Glomerular endothelial cell (primary cell): ENCODE measurements around the gene JARID2. TPM values are rescaled to one million over a fixed set of nuclear protein-coding genes. Genes with fewer than 3 reads are reported as not detected.
"Not testable (repeated sequence)": the region's sequence is repeated elsewhere in the genome, so short reads cannot be mapped to it uniquely, and the experiment has no call there.

Source experiments
- DNase-seq: peaks from one replicate; pipeline ENCODE4 v3.0.0-alpha.2; 2011; ENCODE audit warnings: low read depth, low spot score; ENCODE audit errors: extremely low read depth
- total RNA-seq: library from RNA; depleted of rRNA; stranded (reverse); fragments of >200 nt; gene quantifications from 2 replicates; pipeline ENCODE4 v1.2.3, GENCODE V29; 2015

The JARID2 gene
- total RNA-seq, 1 donor from 2014 or later = 16.7 TPM

DNA sequence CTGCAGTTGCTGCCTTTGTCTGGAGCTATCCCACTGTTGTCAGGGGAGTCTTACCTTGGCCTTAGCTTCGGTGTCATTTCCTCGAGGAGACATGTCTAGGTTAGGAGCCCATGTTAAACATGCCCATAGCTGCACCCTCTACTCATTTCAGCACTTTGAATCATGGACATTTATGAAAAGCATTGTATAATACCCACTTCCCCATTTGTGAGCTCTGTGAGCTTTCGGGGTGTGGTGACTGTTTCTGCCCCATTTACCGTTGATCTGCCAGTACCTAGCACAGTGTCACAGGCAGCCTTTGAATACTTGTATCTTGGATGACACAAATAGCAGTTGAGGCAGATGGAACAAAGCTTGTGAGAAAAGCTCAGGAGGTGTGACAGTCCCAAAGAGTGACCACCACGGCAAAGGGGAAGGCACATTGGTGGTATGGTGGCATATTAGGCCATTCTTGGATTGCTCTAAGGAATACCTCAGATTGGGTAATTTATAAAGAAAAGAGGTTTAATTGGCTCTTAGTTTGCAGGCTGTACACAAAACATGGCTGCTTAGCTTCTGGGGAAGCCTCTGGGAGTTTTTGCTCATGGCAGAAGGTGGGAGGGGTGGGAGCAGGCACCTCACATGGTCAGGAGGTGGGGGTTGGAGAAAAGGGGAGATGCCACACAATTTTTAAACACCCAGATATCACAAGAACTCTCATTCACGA is 42.0 kb downstream of the JARID2 start:
- DNase-seq = no peak

DNA sequence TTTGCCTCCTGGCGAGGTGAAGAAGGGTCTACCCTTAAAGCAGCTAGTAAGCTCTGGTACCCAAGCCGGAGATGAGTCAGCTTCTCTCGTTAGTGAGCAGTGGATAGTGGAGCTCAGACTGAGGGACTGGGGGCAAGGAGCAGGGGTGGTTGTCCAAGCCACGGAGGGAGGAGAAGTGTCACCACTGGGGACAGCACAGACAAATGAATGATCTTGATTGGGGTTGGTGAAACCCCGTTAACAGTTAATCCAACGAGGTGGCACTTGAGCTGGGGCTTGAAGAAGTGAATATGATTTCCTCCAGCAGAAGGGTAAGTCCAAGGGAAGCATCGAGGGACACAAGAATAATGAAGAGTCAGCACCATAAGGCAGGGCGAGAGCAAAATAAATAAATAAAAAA is 43.0 kb downstream of the JARID2 start:
- no peak for DNase-seq

DNA sequence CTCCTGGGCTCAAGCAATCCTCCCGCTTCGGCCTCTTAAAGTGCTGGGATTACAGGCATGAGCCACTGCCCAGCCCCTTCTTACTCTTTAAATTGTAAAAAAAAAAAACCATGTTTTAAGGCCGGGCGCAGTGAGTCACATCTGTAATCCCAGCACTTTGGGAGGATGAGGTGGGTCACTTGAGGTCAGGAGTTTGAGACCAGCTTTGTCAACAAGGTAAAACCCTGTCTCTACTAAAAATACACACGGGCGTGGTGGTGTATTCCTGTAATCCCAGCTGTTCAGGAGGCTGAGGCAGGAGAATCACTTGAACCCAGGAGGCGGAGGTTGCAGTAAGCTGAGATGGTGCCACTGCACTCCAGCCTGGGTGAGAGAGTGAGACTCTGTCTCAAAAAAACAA is 43.6 kb downstream of the JARID2 start:
- not testable (repeated sequence) for DNase-seq

DNA sequence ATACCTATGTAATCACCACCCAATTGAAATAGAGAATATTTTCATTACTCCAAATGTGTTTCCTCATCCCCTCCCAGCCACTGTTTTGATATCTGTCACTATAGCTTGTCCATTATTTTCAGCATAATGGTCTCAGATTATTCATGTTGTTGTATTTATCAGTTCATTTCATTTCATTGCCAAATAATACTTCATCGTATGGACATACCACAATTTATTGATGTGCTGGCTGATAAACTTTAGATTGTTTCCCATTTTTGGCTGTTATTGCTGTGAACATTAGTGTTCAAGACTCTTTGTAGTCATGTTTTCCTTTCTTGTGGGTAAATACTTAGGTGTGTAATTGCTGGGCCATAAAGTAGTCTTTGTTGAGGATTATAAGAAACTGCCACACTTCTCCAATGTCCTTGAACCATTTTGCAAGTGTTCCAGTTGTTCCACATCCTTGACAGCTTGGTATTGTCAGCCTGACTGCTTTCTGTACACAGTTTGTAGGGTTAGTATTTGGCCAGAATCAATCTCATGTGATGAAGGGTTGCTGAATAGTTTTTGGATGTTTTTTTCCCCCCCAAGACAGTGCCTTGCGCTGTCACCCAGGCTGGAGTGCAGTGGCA is 44.3 kb downstream of the JARID2 start:
- no peak for DNase-seq

DNA sequence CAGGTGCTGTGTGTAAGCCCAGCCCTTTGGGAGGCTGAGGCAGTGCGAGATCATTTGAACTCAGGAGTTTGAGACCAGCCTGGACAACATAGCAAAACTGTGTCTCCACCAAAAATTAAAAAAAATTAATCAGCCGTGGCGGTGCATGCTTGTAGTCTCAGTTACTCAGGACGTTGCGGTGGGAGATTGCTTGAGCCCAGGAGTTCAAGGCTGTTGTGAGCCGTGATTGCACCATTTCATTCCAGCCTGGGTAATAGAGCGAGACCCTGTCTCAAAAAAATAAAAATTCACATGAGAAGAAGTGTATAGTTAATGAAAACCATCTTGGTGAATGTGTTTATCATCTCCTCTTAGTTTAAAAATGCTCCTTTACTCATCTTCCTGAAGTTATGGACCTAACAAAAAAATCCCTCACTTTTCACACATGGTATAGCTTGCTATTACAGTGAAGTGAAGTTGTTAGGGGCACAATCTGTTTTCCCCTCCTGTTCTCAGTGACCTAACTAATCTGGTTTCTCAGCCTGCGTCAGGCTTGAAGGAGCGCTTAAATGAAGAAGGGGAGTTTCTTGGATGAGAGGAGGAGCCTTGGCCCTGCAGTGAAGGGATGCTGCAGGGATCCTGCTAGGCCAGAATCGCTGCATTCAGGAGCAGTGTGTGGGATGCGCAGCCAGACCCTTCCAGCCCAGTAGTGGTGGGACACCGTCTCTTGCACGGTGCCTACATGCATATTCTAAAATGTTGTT is 45.3 kb downstream of the JARID2 start:
- no peak for DNase-seq

DNA sequence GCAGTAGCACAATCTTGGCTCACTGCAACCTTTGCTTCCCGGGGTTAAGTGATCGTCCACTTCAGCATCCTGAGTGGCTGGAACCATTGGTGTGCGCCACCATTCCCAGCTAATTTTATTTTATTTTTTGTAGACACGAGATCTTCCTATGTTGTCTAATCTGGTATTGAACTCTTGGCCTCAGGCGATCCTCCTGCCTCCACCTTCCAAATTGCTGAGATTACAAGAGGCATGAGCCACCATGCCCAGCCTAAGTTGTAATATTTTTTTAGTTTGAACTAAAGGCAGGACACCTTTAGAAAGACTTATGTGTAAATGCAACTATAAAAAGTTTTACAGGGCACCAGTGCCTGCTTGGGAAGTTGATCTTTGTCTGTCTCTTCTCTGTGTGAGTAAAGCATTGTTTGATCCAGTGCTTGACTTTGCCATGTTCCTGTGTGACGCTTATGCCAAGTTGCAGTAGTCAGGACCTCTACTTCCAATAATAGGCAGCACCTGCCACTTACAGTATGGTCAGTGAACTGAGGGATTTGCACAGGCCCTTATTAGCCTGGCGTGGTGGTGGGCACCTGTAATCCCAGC is 46.9 kb downstream of the JARID2 start:
- DNase-seq = no peak

DNA sequence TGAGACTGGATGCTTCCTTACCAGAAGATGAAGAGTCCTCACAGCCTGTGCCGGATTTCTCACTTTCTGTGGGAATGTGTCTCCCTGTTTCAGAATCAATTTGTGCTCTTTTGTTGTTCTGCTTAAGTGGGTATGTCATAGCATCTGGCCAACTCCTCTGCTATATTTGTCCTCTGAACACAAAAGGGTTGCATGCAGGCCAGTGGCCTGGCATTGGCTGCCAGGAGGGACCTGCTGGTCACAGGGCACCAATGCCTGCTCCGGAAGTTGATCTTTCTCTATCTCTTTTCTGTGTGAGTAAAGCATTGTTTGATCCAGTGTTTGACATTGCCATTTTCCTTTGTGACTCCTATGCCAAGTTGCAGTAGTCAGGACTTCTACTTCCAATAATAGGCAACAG is 47.8 kb downstream of the JARID2 start:
- DNase-seq = no peak

DNA sequence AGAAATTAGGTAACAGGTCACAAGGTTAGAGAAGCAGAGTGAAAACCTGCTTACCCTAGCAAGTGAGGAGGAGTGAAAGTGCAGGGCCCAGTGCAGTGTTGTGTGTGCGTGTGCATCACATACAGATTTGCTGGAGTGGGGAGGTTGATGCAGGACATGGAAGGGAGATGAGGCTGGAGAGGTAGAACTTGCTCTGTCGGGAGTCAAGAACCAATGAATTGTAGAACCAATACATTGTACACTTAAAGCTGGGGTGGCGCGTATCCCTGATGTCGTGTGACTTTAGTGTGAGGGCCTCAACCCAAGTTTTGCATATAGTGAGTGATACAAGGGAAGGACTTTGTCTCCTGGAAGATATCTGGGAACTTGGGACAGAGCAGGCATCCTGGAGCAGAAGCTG is 48.6 kb downstream of the JARID2 start:
- no peak for DNase-seq

DNA sequence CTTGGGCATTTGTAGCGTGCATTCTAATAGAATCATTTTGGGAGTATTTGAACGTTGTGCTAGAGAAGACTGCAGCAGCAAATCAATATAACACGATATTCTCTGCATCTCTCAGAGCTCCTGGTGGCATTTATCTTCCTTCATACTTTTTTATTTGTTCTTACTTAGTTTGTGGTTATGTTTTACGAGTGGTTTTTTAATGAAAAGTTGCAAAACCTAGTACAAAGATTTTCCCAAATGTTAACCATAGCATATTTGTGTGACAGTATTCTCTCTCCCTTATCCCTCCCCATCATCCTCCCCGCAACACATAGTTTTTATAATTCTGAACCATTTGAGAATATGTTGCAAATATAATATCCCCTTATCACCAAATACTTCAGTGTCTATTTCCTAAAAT is 50.4 kb downstream of the JARID2 start:
- DNase-seq = no peak

DNA sequence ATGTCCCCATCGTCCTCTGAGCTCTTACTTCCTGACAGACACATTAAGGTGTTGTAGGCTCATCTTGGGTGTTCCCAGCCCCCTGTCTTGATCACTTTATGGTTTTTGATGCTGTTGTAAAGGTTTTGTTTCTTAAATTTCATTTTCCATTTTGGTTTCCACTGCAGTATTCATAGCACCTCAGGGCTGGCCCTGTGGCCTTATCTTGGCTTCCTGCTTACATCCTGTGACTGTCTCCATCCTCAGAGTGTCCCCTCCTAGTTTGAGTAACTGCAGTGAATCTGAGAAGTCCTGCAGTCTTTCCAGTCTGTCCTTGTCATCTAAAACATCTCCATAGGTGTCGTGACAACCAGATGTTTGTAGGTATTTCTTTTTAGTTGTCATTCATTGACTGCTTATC is 50.9 kb downstream of the JARID2 start:
- no peak for DNase-seq

DNA sequence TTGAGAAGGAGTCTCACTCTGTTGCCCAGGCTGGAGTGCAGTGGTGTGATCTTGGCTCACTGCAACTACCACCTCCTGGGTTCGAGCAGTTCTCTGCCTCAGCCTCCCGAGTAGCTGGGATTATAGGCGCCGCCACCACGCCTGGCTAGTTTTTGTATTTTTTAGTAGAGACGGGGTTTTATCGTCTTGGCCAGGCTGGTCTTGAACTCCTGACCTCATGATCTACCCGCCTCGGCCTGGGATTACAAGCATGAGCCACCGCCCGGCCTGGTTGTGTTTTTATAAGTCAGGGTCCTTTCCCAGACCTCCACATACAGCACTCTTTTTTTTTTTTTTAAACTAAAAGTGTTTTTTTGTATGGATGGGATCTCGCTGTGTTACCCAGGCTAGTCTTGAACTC is 51.3 kb downstream of the JARID2 start:
- not testable (repeated sequence) for DNase-seq

DNA sequence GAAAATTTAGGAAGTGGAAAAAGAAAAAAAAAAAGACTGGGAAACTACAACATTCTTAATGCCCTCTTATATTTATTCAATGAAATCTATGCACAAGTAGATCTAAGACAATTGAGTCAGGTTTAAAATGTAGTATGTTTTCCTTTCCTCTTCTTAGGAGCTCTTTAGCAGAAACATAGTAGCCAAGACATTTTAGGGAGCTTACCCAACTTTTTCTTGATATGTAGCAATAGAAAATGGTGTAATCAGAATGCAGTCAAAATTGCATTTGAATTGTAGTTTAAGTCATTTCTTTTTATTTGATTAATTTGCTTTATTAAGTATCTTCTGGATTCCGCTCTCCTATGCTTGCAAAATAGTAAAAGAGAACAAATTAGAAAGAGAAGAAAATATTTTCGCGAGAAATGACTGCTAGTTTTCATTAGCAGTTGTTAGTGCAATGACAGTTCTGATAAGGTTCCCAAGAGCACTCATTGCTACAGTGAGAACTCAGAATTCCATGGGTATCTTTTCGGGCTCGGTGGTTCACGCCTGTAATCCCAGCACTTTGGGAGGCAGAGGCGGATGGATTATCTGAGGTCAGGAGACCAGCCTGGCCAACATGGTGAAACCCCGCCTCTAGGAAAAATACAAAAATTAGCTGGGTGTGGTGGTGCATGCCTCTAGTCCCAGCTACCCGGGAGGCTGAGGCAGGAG is 52.2 kb downstream of the JARID2 start:
- no peak for DNase-seq

DNA sequence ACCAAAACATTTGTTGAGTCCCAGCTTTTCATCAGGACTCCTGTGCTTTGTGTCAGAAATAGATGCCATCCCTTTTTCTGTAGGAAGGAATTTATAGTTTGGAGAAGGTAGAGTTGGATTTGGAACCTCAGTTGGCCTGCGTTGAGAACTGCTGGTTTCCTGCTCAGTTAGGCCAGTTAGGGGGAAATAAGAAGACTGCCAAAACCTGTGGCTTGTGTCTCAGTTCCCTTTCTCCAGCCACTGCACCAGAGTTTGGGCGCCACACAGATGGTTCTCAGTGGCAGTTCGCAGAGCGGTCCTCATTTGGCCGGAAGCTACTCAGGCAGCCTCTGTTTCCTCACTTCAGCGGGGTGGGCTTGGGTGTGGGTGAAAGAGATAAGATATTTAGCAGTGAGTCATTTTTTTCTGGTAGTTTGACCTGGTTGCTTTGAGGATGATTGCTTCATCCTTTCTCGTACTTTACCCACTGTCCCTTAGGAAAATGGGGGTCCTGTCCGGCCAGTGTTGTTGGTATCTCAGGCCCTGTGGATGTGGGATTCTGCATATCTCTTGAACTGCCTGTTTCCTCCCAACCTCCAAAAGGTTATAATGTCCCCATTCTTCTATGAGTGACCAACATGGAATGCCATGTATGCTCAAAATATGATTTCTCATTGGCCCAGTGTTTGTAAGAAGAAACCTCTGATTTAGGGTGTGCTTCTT is 53.7 kb downstream of the JARID2 start:
- DNase-seq = no peak

DNA sequence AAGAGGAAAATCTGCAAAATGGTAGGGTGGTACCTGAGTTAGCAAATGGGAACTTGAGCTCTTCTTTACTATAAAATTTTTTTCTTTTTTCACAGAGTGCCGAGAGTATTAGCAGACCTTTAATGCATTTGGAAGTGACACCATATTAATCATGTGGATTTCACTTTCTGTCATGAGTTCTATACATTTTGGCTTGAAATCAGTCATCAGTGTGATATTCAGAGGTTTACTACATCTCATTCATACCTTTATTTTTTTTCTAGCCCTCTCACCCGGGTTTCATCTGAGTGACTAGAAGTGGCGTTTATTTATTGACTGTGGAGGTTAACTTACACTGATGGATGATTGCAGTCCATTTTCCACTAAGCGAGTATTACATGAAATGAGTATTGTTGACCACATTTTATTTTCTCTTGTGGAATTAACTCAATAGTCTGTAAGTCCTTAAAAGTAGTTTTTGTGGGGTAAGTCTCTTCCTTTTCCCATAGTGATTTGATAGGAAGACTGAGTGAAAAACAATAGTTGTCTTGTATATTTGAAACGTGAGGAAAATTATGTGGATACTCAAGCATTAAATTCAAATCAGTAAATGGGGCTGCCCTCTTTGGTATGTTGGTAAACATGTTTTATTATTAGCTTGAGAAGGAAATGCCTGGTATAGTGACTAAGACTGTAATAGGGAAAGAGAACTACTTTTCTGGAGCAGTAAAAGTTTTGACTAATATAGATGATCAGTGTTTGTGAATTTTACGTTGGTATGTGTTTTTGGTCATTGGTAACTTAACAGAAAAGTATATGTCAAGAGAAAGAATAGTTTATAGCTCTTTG is 55.5 kb downstream of the JARID2 start:
- no peak for DNase-seq

DNA sequence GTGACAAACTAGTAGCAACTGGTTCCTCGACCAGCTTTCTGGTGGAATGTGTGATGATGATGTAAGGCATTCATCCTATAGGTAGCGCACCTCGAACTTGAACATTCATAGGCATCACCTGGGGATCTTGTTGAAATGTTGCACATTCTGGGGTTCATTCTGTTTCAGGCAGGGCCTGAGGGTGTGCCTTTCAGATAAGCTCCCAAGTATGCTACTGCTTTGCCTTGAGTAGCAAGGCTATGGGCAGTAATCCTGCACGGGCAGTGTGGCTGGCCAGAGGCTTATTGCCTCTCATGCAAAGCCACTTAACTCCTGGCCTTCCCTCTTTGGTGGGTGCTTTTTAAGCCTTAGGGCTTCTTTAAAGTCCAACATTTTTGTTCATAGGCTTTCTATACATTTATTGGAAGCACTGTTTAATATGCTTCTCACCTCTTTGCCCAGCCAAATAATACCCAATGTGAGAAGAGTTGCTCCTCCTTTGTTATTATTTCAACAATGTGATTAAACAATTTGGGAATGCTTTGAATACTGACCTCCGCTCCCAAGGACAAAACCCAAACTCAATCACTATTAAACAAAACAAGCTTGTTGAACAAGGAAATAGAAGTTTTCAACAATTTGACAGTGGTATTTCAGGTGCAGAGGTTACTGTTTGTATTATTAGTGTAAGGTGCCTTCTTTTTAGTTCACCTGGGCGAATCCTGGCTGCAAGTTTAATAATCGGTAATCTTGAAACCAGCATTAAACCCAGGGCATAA is 57.5 kb downstream of the JARID2 start:
- DNase-seq = no peak

DNA sequence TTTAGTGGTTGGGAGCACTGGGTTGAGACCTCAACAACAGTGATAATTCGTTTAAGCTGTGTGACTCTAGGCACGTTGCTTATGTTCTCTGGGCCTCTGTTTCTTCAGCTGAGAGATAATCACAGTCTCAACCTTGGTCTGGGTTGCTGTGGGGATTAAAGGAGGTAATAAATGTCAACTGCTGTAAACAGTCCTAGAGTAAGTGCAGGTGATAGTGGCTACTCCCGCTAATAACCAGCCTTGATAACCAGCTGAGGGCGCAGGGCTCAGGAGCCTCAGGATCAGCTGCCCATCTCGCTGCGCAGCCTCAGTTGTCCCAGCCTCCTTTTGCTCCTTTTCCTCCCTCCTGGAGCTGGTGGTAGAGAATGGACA is 58.0 kb downstream of the JARID2 start:
- DNase-seq = no peak

DNA sequence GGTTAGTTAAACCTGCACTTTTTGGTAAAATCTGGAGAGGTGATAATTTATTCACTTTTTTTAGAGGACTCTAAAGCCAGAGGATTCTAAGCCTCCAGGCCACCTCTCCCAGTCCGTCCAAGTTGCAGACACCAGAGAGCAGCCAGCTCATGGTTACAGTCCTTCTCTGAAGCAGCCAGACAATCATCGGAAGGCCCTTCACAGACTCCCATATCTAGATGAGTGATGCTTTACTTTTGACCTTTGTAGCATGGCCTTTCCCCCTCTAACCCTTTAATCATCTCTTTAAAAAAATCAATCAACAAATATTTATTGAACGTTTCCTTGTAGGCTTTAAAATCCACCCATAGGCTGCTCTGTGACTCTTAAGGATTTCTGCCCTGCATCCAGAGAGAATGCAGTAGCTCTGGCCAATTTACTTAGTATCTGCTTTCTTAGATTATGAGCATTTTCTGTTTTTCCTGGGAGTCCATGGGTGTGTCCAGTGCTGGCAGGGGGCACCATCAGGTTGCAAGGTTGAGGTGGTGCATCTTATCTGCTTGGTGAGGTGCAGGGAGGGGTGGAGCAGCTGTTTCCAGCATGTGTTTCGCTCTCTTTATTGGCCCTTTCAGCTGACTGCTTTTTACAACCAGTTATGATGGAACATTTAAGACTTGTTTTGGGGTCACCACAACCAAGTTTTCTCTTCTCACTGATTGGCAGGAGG is 58.6 kb downstream of the JARID2 start:
- no peak for DNase-seq

DNA sequence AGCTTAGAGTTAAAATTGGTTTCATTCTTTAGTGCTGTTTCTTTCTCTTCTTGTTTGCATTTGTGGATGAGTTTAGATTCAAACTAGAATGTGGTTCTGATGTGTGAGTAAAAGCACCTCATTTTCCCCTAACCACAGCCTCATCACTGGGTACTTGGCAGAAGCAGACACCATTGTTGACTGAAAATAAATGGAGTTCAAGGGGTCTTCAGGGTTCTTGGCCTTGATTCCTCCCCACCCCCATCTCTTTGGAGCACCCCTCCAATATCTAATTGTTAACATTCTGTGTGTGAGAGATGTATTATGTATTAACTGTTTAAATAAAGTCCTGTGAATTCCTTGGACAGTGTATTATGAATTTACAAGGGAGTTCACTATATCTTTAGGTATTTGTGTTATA is 59.6 kb downstream of the JARID2 start:
- DNase-seq = no peak
